HepG2 (cell line): ENCODE data around the gene ZNF100. TPM values are rescaled to one million over a fixed set of nuclear protein-coding genes. Genes with fewer than 3 reads are reported as not detected.
A peak's percentile ranks its signal among the peaks of the same experiment; 100 is the strongest.

Experiments
- FOXK2 ChIP-seq: fragments of 450-650 bp; IDR thresholded peaks from 2 replicates; pipeline ENCODE4 v1.6.1; 2016
- HMG20A ChIP-seq: IDR thresholded peaks from 2 replicates; pipeline ENCODE4 v1.6.1; 2016; ENCODE audit warnings: borderline replicate concordance
- HMGXB4 ChIP-seq, 2 experiments: sonication (generic) in 1 of 2; formaldehyde crosslinking in 1 of 2; IDR thresholded peaks; 2 replicates each; pipeline versions ENCODE4 v1.4.0 to v1.6.1; 2018 to 2020; ENCODE audit warnings: missing genetic modification reagents in 2 of 2, borderline replicate concordance in 1 of 2, low read depth in 1 of 2, mild to moderate bottlenecking in 1 of 2, missing biosample characterization in 1 of 2
- IKZF1 ChIP-seq: fragments of 450-650 bp; IDR thresholded peaks from 2 replicates; pipeline ENCODE4 v1.7.1; 2016
- KDM3A ChIP-seq: IDR thresholded peaks from 2 replicates; pipeline ENCODE4 v1.6.1; 2018; ENCODE audit warnings: low read depth, missing compliant biosample characterization
- KLF9 ChIP-seq: IDR thresholded peaks from 2 replicates; pipeline ENCODE4 v1.6.1; 2016; ENCODE audit warnings: low read depth
- PAWR ChIP-seq: sonication (generic); formaldehyde crosslinking; IDR thresholded peaks from 2 replicates; pipeline ENCODE4 v1.4.0; 2020; ENCODE audit warnings: missing genetic modification reagents, mild to moderate bottlenecking, borderline replicate concordance
- PAX8 ChIP-seq: sonication (generic); formaldehyde crosslinking; IDR thresholded peaks from 2 replicates; pipeline ENCODE4 v1.8.0; 2022; ENCODE audit warnings: mild to moderate bottlenecking, missing genetic modification reagents, borderline replicate concordance
- PCBP1 ChIP-seq: fragments of 200-400 bp; formaldehyde crosslinking; IDR thresholded peaks from 2 replicates; pipeline ENCODE4 v1.6.1; 2017; ENCODE audit warnings: mild to moderate bottlenecking, low read depth, low read length, borderline replicate concordance
- POLR2A ChIP-seq, 2 experiments: IDR thresholded peaks; 2 replicates each; pipeline ENCODE4 v1.6.1; 2011; ENCODE audit warnings: low read depth in 2 of 2, low read length in 2 of 2, mild to moderate bottlenecking in 1 of 2, moderate library complexity in 1 of 2; ENCODE audit not compliant: insufficient read depth in 1 of 2
- SMAD1 ChIP-seq: sonication (generic); formaldehyde crosslinking; IDR thresholded peaks from 2 replicates; pipeline ENCODE4 v1.4.0; 2020; ENCODE audit warnings: missing genetic modification reagents, low read depth, mild to moderate bottlenecking, borderline replicate concordance
- SRF ChIP-seq: IDR thresholded peaks from 2 replicates; pipeline ENCODE4 v1.6.1; 2011; ENCODE audit warnings: mild to moderate bottlenecking, low read depth, low read length, moderate library complexity
- ZBTB20 ChIP-seq: sonication (generic); formaldehyde crosslinking; IDR thresholded peaks from 2 replicates; pipeline ENCODE4 v1.8.1; 2023; ENCODE audit warnings: missing genetic modification reagents, low read depth, mild to moderate bottlenecking, borderline replicate concordance
- ZNF451 ChIP-seq: sonication (generic); formaldehyde crosslinking; IDR thresholded peaks from 2 replicates; pipeline ENCODE4 v1.5.0; 2020; ENCODE audit warnings: mild to moderate bottlenecking, missing genetic modification reagents
- ZNF550 ChIP-seq: sonication (generic); formaldehyde crosslinking; IDR thresholded peaks from 2 replicates; pipeline ENCODE4 v1.4.0; 2020; ENCODE audit warnings: mild to moderate bottlenecking, missing genetic modification reagents, borderline replicate concordance
- ZNF569 ChIP-seq: sonication (generic); formaldehyde crosslinking; IDR thresholded peaks from 2 replicates; pipeline ENCODE4 v1.5.0; 2020; ENCODE audit warnings: mild to moderate bottlenecking, missing genetic modification reagents, moderate library complexity, borderline replicate concordance
- ZNF589 ChIP-seq: sonication (generic); formaldehyde crosslinking; conservative IDR thresholded peaks from 2 replicates; pipeline ENCODE4 v1.8.0; 2022; ENCODE audit warnings: mild to moderate bottlenecking, moderate library complexity, missing genetic modification reagents
- ZNF615 ChIP-seq: sonication (generic); formaldehyde crosslinking; IDR thresholded peaks from 2 replicates; pipeline ENCODE4 v1.5.0; 2020; ENCODE audit warnings: mild to moderate bottlenecking, missing genetic modification reagents, borderline replicate concordance
- ZNF674 ChIP-seq: sonication (generic); formaldehyde crosslinking; IDR thresholded peaks from 2 replicates; pipeline ENCODE4 v1.5.0; 2020; ENCODE audit warnings: low read depth, mild to moderate bottlenecking, missing genetic modification reagents
- ZNF746 ChIP-seq: sonication (generic); formaldehyde crosslinking; IDR thresholded peaks from 2 replicates; pipeline ENCODE4 v1.8.0; 2022; ENCODE audit warnings: mild to moderate bottlenecking, missing genetic modification reagents
- polyA plus RNA-seq, 8 experiments: library from polyadenylated mRNA; depleted of rRNA in 3 of 8; stranded (reverse) in 7 of 8; unstranded in 1 of 8; fragments of >200 nt; fragmentation: Illumina TruSeq in 4 of 8; extraction: Trizol in 4 of 8; gene quantifications; 2 replicates each; pipeline versions ENCODE4 v1.2.1 to v1.2.3, GENCODE V29; 2011 to 2016; ENCODE audit warnings: low read depth in 4 of 8, missing spikeins in 1 of 8, mixed read lengths in 1 of 8; ENCODE audit not compliant: insufficient read depth in 1 of 8
- total RNA-seq, 5 experiments: library from RNA; depleted of rRNA; stranded (reverse); fragments of >200 nt; fragmentation: Illumina TruSeq; extraction: Trizol; gene quantifications; 2 replicates each; pipeline ENCODE4 v1.2.3, GENCODE V29; 2016; ENCODE audit warnings: low read depth in 1 of 5
- TF ChIP-seq, protein P1 (sequence below): sonication (generic); formaldehyde crosslinking; IDR thresholded peaks from 2 replicates; pipeline ENCODE4 v1.4.0; 2020; ENCODE audit warnings: mild to moderate bottlenecking, missing genetic modification reagents
- TF ChIP-seq, protein P2 (sequence below): IDR thresholded peaks from 2 replicates; pipeline ENCODE4 v1.6.1; 2016; ENCODE audit warnings: low read depth
- TF ChIP-seq, protein P3 (sequence below): sonication (generic); formaldehyde crosslinking; IDR thresholded peaks from 2 replicates; pipeline ENCODE4 v1.4.0; 2020; ENCODE audit warnings: mild to moderate bottlenecking, missing genetic modification reagents
- TF ChIP-seq, protein P4 (sequence below): IDR thresholded peaks from 2 replicates; pipeline ENCODE4 v1.6.1; 2012; ENCODE audit warnings: low read depth, low read length, improper control_type of control experiment

The ZNF100 gene
- total and polyA plus RNA-seq, 2 of the 13 experiments (the other 11 are each of a cell fraction or from before 2014, with no cell fraction given): 2.5 to 11.4 TPM

DNA sequence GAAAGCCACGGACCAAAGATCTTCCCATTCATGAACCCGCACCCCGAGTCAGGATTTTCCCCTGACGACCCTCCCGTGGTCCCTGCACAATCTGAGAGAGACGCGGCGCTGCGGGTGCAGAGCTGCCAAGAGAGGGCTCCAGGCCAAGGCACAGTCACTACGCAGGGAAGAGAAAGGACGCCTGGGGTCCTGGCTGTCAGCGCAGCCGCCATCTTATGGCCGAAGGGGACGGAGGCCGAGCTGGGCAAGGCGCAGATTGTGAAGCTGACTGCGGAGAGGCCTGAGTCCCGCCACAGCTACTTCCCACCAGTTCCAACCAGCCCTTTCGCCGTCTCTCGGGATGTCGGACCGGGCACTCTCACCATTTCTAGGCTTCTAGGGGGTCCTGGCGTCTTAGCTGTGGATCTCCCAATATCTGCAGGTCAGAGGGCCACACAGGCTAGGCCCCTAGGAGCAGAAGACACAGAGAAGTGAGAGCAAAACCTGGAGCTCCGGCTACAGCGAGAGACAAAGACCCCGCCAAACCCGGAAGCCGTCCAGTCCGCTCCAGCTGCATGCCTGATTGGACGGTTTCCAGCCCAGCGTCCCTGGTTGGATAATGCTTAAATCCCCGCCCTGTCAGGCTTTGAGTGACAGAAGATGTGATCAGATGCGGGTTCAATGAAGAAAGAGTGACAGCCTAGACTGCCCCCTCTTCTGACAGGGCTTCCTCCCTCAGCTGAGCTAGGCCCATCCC is at the start of gene ZNF100 (continued):
- TF ChIP-seq PAX8 (CRISPR knock-in tag) (no peak), ZNF674 (CRISPR knock-in tag) (no peak), ZNF550 (CRISPR knock-in tag) (no peak), SMAD1 (no peak), KDM3A (CRISPR knock-in tag) (no peak), PAWR (CRISPR knock-in tag) (no peak), POLR2A (IDR thresholded peaks at IDR 0.05; ENCODE audit: insufficient read depth in 1 of 2, low read depth in 2 of 2, low read length in 2 of 2) (peak; percentile 70 to 85), SRF (no peak), PCBP1 (no peak), ZNF569 (CRISPR knock-in tag) (no peak), HMGXB4 (CRISPR knock-in tag; IDR thresholded peaks at IDR 0.05; ENCODE audit: borderline replicate concordance in 1 of 2, low read depth in 1 of 2) (peak; percentile 46 to 52; a peak in 1 of 4 replicates), FOXK2 (no peak), ZNF589 (CRISPR knock-in tag) (no peak), IKZF1 (no peak), ZBTB20 (CRISPR knock-in tag) (no peak), HMG20A (CRISPR knock-in tag) (no peak), ZNF451 (CRISPR knock-in tag) (0 out of 2 replicates have a peak, but pooled peaks have one; percentile 36), KLF9 (no peak), ZNF615 (CRISPR knock-in tag) (no peak), ZNF746 (CRISPR knock-in tag) (no peak)
- TF ChIP-seq, protein P1, sequence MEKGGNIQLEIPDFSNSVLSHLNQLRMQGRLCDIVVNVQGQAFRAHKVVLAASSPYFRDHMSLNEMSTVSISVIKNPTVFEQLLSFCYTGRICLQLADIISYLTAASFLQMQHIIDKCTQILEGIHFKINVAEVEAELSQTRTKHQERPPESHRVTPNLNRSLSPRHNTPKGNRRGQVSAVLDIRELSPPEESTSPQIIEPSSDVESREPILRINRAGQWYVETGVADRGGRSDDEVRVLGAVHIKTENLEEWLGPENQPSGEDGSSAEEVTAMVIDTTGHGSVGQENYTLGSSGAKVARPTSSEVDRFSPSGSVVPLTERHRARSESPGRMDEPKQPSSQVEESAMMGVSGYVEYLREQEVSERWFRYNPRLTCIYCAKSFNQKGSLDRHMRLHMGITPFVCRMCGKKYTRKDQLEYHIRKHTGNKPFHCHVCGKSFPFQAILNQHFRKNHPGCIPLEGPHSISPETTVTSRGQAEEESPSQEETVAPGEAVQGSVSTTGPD (CRISPR knock-in tag): no peak
- TF ChIP-seq, protein P2, sequence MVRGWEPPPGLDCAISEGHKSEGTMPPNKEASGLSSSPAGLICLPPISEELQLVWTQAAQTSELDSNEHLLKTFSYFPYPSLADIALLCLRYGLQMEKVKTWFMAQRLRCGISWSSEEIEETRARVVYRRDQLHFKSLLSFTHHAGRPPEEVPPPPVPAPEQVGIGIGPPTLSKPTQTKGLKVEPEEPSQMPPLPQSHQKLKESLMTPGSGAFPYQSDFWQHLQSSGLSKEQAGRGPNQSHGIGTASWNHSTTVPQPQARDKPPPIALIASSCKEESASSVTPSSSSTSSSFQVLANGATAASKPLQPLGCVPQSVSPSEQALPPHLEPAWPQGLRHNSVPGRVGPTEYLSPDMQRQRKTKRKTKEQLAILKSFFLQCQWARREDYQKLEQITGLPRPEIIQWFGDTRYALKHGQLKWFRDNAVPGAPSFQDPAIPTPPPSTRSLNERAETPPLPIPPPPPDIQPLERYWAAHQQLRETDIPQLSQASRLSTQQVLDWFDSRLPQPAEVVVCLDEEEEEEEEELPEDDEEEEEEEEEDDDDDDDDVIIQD (CRISPR knock-in tag): no peak
- TF ChIP-seq, protein P3, sequence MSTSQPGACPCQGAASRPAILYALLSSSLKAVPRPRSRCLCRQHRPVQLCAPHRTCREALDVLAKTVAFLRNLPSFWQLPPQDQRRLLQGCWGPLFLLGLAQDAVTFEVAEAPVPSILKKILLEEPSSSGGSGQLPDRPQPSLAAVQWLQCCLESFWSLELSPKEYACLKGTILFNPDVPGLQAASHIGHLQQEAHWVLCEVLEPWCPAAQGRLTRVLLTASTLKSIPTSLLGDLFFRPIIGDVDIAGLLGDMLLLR (CRISPR knock-in tag): no peak
- TF ChIP-seq, protein P4, sequence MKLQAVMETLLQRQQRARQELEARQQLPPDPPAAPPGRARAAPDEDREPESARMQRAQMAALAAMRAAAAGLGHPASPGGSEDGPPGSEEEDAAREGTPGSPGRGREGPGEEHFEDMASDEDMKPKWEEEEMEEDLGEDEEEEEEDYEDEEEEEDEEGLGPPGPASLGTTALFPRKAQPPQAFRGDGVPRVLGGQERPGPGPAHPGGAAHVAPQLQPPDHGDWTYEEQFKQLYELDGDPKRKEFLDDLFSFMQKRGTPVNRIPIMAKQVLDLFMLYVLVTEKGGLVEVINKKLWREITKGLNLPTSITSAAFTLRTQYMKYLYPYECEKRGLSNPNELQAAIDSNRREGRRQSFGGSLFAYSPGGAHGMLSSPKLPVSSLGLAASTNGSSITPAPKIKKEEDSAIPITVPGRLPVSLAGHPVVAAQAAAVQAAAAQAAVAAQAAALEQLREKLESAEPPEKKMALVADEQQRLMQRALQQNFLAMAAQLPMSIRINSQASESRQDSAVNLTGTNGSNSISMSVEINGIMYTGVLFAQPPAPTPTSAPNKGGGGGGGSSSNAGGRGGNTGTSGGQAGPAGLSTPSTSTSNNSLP: peak; percentile 75
